Parathyroid adenoma (tissue), 2 donors: Measurements from ENCODE around the gene SBF1.
"Not testable (repeated sequence)": the region's sequence is repeated elsewhere in the genome, so short reads cannot be mapped to it uniquely, and the experiment has no call there.

ENCODE experiments used
- H2AFZ ChIP-seq: fragments of 300-600 bp; sonication (generic); one replicate; pipeline ENCODE4 v1.7.0; 2017; ENCODE audit warnings: antibody characterized with exemption, mild to moderate bottlenecking
- H3K27ac ChIP-seq: fragments of 300-600 bp; sonication (generic); one replicate; pipeline ENCODE4 v1.7.0; 2017
- H3K27me3 ChIP-seq: fragments of 300-600 bp; sonication (generic); one replicate; pipeline ENCODE4 v1.7.0; 2017; ENCODE audit warnings: low read length; ENCODE audit not compliant: control insufficient read depth, insufficient read depth
- H3K36me3 ChIP-seq: fragments of 300-600 bp; sonication (generic); one replicate; pipeline ENCODE4 v1.7.0; 2017; ENCODE audit warnings: low read length; ENCODE audit not compliant: control insufficient read depth, insufficient read depth
- H3K4me1 ChIP-seq: fragments of 300-600 bp; sonication (generic); one replicate; pipeline ENCODE4 v1.7.0; 2017; ENCODE audit warnings: control low read depth
- H3K4me2 ChIP-seq: fragments of 300-600 bp; sonication (generic); one replicate; pipeline ENCODE4 v1.7.0; 2017; ENCODE audit warnings: low read length
- H3K4me3 ChIP-seq: fragments of 300-600 bp; sonication (generic); one replicate; pipeline ENCODE4 v1.7.0; 2017; ENCODE audit warnings: low read depth, low read length
- H3K79me2 ChIP-seq: fragments of 300-600 bp; sonication (generic); one replicate; pipeline ENCODE4 v1.7.0; 2017; ENCODE audit warnings: control low read depth
- H3K9ac ChIP-seq: fragments of 300-600 bp; sonication (generic); one replicate; pipeline ENCODE4 v1.7.0; 2017; ENCODE audit warnings: mild to moderate bottlenecking
- H3K9me3 ChIP-seq: fragments of 300-600 bp; sonication (generic); one replicate; pipeline ENCODE4 v1.7.0; 2017; ENCODE audit warnings: low read length; ENCODE audit not compliant: control insufficient read depth
- TF ChIP-seq, protein P1 (sequence below): fragments of 300-600 bp; sonication (generic); IDR thresholded peaks from one replicate; pipeline ENCODE4 v1.7.0; 2017; ENCODE audit warnings: antibody characterized with exemption, mild to moderate bottlenecking
- donor health status: primary hyperparathyroidism.

Gene SBF1

DNA sequence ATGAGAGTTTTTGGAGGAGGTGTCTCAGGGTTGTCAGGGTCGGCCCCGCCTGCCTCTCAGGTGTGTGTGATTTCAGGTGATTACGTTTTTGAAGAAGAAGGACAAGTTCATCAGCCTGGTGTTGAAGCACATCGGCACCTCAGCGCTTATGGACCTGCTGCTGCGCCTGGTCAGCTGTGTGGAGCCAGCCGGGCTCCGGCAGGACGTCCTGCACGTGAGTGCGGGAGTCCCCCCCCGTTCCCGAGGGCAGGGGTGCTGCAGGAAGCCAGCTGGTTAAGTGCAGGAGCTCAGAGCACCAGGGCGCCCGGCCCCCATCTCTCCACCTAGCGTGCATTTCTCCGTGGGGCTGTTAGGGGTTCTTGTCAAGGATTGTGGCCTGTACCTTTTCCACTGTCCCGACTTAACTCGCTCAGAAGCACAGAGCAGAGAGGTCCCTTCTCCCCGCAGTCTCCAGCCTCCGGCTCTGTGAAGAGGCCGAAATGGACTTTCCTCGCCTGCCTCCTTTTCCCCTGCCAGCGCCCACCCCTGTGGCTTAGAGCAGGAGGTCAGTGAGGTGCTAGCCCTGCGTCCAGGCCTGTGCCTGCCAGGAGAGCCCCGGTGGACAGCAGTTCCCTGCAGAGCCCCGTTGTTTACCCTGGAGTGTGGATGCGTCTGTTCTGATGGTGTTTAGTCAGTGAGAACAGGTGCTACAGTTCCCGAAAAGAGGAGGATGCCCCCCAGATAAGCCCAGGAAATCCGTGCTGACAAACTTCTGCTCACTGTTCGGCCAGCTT, 60.2 kb downstream of the SBF1 start:
- TF ChIP-seq, protein P1, sequence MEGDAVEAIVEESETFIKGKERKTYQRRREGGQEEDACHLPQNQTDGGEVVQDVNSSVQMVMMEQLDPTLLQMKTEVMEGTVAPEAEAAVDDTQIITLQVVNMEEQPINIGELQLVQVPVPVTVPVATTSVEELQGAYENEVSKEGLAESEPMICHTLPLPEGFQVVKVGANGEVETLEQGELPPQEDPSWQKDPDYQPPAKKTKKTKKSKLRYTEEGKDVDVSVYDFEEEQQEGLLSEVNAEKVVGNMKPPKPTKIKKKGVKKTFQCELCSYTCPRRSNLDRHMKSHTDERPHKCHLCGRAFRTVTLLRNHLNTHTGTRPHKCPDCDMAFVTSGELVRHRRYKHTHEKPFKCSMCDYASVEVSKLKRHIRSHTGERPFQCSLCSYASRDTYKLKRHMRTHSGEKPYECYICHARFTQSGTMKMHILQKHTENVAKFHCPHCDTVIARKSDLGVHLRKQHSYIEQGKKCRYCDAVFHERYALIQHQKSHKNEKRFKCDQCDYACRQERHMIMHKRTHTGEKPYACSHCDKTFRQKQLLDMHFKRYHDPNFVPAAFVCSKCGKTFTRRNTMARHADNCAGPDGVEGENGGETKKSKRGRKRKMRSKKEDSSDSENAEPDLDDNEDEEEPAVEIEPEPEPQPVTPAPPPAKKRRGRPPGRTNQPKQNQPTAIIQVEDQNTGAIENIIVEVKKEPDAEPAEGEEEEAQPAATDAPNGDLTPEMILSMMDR, result no peak
- Histone ChIP-seq H3K4me2 (no peak overlapping the region), H3K4me1 (no peaks in the 10 kb centered on the region), H3K27me3 (no peaks in the 10 kb centered on the region), H3K9ac (no peak overlapping the region), H3K27ac (no peak overlapping the region), H3K9me3 (no peaks in the 10 kb centered on the region), H2AFZ (no peak overlapping the region), H3K79me2 (no peaks in the 10 kb centered on the region), H3K36me3 (no peaks in the 10 kb centered on the region), H3K4me3 (no peak overlapping the region)

DNA sequence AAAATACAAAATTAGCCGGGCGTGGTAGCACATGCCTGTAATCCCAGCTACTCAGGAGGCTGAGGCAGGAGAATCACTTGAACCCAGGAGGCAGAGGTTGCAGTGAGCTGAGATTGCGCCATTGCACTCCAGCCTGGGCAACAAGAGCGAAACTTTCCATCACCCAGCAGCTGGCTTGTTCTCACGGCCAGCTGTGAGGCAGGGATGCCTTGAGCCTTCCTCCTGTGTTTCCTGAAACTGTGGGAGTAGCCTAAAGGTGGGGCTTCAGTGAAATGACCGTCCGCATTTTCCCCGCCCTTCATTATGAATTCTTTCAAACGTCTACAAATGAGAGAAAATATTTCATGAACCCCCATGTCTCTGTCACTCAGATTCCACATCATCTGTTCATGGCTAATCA, 65.9 kb downstream of the SBF1 start:
- H3K79me2 ChIP-seq, H3K27ac ChIP-seq, H3K27me3 ChIP-seq, H3K4me2 ChIP-seq, H3K4me1 ChIP-seq, H3K9ac ChIP-seq, H3K4me3 ChIP-seq, H3K36me3 ChIP-seq, H2AFZ ChIP-seq, H3K9me3 ChIP-seq: not testable (repeated sequence)

DNA sequence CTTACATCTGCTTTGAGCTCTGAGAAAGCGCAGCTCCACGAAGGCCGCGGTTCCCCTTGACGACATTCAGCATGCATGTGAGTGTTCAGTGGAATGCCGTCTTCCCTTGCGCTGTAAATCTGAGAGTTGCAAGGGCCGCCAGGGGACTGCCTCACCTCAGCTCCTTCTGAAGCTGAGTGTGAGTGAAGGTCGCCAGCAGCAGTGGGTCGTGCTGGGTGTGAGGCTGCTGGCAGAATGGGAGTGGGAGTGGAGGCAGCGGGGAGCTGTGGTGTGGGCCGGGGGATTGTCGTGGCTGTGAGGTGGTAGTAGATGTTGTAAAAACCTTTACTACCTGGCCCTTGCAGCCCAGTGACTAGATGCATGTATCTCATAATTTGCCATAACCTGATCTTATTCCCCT, 66.5 kb downstream of the SBF1 start:
- no peaks in the 10 kb centered on the region for H3K9me3 ChIP-seq
- H3K27me3 ChIP-seq, result no peaks in the 10 kb centered on the region
- H3K27ac ChIP-seq, result no peak overlapping the region
- no peaks in the 10 kb centered on the region for H3K4me1 ChIP-seq
- no peaks in the 10 kb centered on the region for H3K36me3 ChIP-seq
- no peak overlapping the region for H3K4me2 ChIP-seq
- TF ChIP-seq, protein P1, result no peak
- H2AFZ ChIP-seq, result no peak overlapping the region
- H3K79me2 ChIP-seq, result peaks cover 4% of the 10 kb centered on the region
- no peak overlapping the region for H3K9ac ChIP-seq
- H3K4me3 ChIP-seq, result no peak overlapping the region

DNA sequence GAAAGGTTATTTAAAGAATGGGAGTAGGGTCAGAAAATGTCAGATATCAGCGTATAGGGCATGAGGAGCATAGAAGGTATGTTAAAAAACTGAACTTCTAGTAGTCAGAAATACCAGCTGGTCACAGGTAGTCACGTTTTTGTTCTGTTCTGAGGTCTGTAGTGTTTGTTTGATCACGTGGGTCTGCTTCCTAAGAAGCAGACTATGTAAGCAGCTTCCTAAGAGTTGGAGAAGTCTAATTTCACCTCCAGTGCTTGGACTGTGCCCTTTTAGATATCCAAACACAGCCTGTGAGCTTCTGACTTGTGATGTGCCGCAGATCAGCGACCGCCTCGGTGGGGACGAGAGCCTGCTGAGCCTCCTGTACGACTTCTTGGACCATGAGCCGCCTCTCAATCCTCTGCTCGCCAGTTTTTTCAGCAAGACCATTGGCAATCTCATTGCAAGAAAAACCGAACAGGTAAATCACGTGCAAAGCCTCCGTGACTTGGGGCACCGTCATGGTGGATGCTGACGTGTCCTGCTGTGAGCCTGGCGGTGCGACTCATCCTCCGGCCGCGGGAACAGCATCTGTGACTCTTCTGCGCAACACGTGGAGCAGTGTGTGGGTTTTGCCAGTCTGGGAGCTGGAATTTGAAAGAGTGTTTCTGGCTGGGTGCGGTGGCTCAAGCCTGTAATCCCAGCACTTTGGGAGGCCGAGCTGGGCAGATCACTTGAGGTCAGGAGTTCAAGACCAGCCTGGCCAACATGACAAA, 68.2 kb downstream of the SBF1 start:
- Histone ChIP-seq H3K27ac (no peak overlapping the region), H3K79me2 (peaks cover 4% of the 10 kb centered on the region), H3K4me1 (no peaks in the 10 kb centered on the region), H3K4me3 (no peak overlapping the region), H3K9ac (no peak overlapping the region), H3K36me3 (no peaks in the 10 kb centered on the region), H3K27me3 (no peaks in the 10 kb centered on the region), H3K4me2 (no peak overlapping the region), H3K9me3 (no peaks in the 10 kb centered on the region), H2AFZ (no peak overlapping the region)
- TF ChIP-seq, protein P1, result no peak

DNA sequence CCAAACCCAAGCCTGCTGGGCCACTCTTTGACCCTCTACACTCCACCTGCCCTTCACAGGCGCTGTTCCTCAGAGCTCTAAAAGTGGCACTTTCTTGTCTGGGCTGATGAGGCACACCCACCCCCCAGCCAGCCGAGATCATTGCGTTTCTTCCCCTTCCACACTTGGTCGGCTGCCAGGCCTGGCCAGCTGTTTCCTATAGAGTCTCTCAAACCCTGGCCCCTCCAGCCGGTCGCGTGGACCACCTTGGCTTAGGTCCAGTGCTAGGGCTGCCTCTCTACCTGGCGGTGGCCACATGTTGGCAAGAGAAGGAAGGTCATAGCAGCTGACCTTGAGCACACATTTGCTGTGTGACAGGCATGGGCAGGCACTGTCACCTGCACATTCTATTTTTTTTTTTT, 71.1 kb downstream of the SBF1 start:
- Histone ChIP-seq H3K36me3 (no peaks in the 10 kb centered on the region), H3K4me2 (no peak overlapping the region), H3K4me3 (no peak overlapping the region), H3K9ac (no peak overlapping the region), H2AFZ (no peak overlapping the region), H3K9me3 (no peaks in the 10 kb centered on the region), H3K4me1 (no peaks in the 10 kb centered on the region), H3K27me3 (no peaks in the 10 kb centered on the region), H3K27ac (no peak overlapping the region), H3K79me2 (peaks cover 4% of the 10 kb centered on the region)
- TF ChIP-seq, protein P1, result no peak
